HUES64 (cell line): ENCODE results near the gene TRIM47. TPM values are rescaled to one million over a fixed set of nuclear protein-coding genes. Genes with fewer than 3 reads are reported as not detected.

Experiments used
- H3K27ac ChIP-seq: 2 replicates; pipeline ENCODE4 v1.7.0; 2013; ENCODE audit warnings: low read depth, low read length, inconsistent platforms
- H3K27me3 ChIP-seq: 2 replicates; pipeline ENCODE4 v1.6.1; 2013; ENCODE audit warnings: mild to moderate bottlenecking, low read length; ENCODE audit not compliant: insufficient read depth
- H3K36me3 ChIP-seq: 2 replicates; pipeline ENCODE4 v1.6.1; 2013; ENCODE audit warnings: mild to moderate bottlenecking, low read length; ENCODE audit not compliant: insufficient read depth
- H3K4me1 ChIP-seq: 2 replicates; pipeline ENCODE4 v1.6.1; 2013; ENCODE audit warnings: mild to moderate bottlenecking, low read length, moderate library complexity; ENCODE audit not compliant: insufficient read depth
- H3K4me3 ChIP-seq: 2 replicates; pipeline ENCODE4 v1.5.1; 2013; ENCODE audit warnings: mild to moderate bottlenecking, low read length, moderate library complexity
- H3K9ac ChIP-seq: 2 replicates; pipeline ENCODE4 v1.6.1; 2013; ENCODE audit warnings: mild to moderate bottlenecking, low read depth, low read length
- H3K9me3 ChIP-seq: 2 replicates; pipeline ENCODE4 v1.6.1; 2013; ENCODE audit warnings: low read depth, low read length; ENCODE audit not compliant: insufficient read depth
- WGBS: fragments of 150-250, 120-280 bp; methylation state at CpG from one replicate; pipeline ENCODE4 v1.1.7; 2013; ENCODE audit warnings: missing lambda C conversion rate; 5-methylcytosine and 5-hydroxymethylcytosine counted together
- polyA plus RNA-seq, 2 experiments: library from polyadenylated mRNA; stranded (reverse); fragments of 50-300 nt; gene quantifications; one replicate each; pipeline ENCODE4 v1.2.3, GENCODE V29; 2013

Gene TRIM47, protein sequence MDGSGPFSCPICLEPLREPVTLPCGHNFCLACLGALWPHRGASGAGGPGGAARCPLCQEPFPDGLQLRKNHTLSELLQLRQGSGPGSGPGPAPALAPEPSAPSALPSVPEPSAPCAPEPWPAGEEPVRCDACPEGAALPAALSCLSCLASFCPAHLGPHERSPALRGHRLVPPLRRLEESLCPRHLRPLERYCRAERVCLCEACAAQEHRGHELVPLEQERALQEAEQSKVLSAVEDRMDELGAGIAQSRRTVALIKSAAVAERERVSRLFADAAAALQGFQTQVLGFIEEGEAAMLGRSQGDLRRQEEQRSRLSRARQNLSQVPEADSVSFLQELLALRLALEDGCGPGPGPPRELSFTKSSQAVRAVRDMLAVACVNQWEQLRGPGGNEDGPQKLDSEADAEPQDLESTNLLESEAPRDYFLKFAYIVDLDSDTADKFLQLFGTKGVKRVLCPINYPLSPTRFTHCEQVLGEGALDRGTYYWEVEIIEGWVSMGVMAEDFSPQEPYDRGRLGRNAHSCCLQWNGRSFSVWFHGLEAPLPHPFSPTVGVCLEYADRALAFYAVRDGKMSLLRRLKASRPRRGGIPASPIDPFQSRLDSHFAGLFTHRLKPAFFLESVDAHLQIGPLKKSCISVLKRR
- polyA plus RNA-seq (2013, experiment 1 of 2) = 2.8 TPM
- polyA plus RNA-seq (2013, experiment 2 of 2) = 4.8 TPM

DNA sequence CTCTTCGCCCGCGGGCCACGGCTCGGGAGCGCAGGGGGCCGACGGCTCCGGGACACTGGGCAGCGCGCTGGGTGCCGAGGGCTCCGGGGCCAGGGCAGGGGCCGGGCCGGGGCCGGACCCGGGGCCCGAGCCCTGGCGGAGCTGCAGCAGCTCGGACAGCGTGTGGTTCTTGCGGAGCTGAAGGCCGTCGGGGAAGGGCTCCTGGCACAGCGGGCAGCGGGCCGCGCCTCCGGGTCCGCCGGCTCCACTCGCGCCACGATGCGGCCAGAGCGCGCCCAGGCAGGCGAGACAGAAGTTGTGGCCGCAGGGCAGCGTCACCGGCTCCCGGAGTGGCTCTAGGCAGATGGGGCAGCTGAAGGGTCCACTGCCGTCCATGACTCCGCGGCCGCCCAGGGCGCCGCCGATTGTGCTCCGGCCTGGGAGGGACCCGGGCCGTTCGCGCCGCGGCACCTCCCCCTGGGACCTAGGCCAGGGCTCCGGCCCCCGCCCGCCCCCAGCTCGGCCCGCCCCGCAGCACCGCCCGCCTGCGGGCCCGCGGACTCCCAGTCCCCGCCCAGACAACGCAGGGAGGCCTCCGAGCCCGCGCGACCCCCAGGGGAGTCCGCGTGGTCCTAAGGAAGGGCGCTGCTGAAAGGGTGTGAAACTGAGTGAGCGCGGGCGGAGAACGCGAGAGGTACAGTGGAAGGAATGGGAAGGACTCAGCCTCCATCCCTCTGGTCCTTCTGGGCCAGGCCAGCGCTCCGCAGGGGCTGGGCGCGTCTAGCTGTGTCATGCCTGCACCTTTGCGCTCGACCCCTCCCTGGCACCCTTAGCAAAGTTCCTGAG is at the start of gene TRIM47:
TSS of gene TRIM47 (minus strand) at position 408 of the 825 bp plus-strand sequence. CDS start at position 375, 33 bp downstream.
- Histone ChIP-seq H3K9me3 (no peaks in the 10 kb centered on the region), H3K27me3 (peaks cover 33% of the 10 kb centered on the region), H3K4me3 (peak within 1 kb of the TSS; percentile 64), H3K4me1 (0 out of 2 replicates have a peak, but pooled peaks cover 9% of the 10 kb centered on the region), H3K36me3 (no peaks in the 10 kb centered on the region), H3K9ac (peak within 1 kb of the TSS; percentile 73), H3K27ac (no peak within 1 kb of the TSS)
- WGBS = 4% methylated on average over 87 of the region's 87 CpGs

DNA sequence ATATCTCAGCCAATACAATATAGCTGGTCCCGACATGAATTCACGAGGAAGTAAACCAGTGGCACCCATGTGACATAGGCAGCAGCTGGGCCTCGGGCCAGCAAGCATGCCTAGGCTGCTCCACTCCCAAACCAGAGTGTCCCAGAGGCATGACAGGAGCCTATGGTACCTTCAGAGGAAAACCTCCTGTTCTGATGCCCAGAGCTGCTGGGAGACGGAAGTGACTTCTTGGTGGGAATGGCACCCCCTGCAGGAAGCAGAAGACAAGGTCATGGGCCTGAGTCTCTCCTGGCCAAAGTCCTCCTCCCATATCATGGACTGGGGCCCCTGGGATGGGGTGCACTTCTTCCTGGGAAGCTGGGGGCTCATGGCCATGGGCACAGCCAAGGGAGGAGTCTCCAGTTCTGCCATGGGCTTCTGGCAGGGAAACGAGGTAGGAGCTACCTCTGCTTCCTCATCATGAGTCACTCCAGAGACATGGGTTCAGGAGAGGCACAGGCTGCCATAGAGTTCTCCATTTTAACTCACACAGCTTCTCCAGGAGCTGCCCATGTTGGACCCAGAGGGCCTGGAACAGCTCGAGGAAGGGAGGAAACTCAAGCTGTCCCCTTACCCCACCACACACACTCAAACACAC is 49.0 kb upstream of the TRIM47 start:
- Histone ChIP-seq H3K9me3 (no peaks in the 10 kb centered on the region), H3K4me1 (no peaks in the 10 kb centered on the region), H3K36me3 (peaks cover 11% of the 10 kb centered on the region; the same call in 1 of the 2 replicates), H3K27ac (no peak overlapping the region), H3K9ac (no peak overlapping the region), H3K4me3 (no peak overlapping the region), H3K27me3 (no peaks in the 10 kb centered on the region)
- 85% methylated on average over 6 of the region's 6 CpGs for WGBS

DNA sequence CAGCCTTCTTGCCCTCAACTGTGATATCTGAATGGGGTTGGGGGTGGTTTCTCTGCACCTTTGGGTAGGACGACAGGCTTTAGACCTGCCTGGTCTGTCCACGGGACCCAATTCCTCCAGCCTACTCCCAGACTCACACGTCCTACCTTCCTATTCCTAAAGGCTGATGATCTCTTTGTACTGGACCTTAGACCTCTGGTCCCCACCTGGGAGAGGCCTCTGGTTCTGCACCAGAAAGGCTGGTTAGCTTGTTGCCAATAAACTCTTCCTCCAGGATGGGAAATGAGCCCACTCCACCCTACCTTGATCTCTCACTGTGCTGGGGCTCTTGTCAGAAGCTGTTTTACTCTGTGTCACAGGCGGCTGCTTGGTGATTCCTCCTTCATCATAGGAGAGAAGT is 48.1 kb upstream of the TRIM47 start:
- Histone ChIP-seq H3K27ac (no peak overlapping the region), H3K36me3 (0 out of 2 replicates have a peak, but pooled peaks cover 11% of the 10 kb centered on the region), H3K27me3 (no peaks in the 10 kb centered on the region), H3K9ac (no peak overlapping the region), H3K9me3 (no peaks in the 10 kb centered on the region), H3K4me1 (no peaks in the 10 kb centered on the region), H3K4me3 (no peak overlapping the region)
- WGBS = 95% methylated on average over 4 of the region's 4 CpGs

DNA sequence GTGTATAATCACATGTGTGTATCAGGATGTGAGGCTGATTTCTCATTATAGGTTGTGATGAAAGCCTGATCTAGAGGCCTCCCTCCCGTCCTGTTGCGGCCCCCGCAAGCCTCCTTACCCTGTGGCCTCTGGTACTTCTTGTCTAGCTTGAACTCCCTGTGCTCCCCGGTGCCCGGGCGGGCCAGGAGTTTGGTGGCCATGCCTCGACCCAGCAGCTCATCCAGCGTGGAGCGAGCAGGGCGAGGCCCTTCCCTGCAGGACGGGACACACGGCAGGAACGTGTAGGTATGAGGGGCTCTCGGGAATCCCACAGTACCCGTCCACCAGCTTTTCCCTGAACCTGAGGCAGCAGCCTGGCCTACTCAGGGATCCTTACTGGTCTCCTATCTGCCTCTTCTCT is 47.5 kb upstream of the TRIM47 start:
- Histone ChIP-seq H3K27me3 (no peaks in the 10 kb centered on the region), H3K27ac (no peak overlapping the region), H3K4me1 (no peaks in the 10 kb centered on the region), H3K36me3 (0 out of 2 replicates have a peak, but pooled peaks cover 11% of the 10 kb centered on the region), H3K4me3 (no peak overlapping the region), H3K9ac (no peak overlapping the region), H3K9me3 (no peaks in the 10 kb centered on the region)
- WGBS = 95% methylated on average over 15 of the region's 15 CpGs

DNA sequence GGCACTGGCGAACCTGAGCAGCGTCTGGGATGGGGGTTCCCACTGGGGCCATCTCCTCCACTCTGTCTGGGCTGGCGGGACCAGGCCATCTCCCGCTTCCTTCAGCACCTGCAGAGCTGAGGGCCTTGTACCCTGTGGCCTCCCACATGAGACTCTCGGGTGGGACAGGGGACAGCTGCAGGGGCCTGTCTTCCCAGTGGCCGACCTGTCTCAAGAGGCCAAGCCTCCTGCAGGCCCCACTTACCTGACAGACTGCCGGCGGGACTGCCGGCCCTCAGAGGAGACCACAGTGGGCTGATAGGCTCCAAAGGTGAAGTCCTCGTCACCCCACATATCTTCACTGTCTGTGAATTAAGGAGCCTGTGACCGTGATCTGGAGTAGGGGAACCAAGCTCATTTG is 46.7 kb upstream of the TRIM47 start:
- no peak overlapping the region for H3K27ac ChIP-seq
- no peak overlapping the region for H3K9ac ChIP-seq
- H3K27me3 ChIP-seq = no peaks in the 10 kb centered on the region
- 96% methylated on average over 11 of the region's 11 CpGs for WGBS
- H3K36me3 ChIP-seq = 0 out of 2 replicates have a peak, but pooled peaks cover 11% of the 10 kb centered on the region
- H3K9me3 ChIP-seq = no peaks in the 10 kb centered on the region
- H3K4me1 ChIP-seq = no peaks in the 10 kb centered on the region
- no peak overlapping the region for H3K4me3 ChIP-seq

DNA sequence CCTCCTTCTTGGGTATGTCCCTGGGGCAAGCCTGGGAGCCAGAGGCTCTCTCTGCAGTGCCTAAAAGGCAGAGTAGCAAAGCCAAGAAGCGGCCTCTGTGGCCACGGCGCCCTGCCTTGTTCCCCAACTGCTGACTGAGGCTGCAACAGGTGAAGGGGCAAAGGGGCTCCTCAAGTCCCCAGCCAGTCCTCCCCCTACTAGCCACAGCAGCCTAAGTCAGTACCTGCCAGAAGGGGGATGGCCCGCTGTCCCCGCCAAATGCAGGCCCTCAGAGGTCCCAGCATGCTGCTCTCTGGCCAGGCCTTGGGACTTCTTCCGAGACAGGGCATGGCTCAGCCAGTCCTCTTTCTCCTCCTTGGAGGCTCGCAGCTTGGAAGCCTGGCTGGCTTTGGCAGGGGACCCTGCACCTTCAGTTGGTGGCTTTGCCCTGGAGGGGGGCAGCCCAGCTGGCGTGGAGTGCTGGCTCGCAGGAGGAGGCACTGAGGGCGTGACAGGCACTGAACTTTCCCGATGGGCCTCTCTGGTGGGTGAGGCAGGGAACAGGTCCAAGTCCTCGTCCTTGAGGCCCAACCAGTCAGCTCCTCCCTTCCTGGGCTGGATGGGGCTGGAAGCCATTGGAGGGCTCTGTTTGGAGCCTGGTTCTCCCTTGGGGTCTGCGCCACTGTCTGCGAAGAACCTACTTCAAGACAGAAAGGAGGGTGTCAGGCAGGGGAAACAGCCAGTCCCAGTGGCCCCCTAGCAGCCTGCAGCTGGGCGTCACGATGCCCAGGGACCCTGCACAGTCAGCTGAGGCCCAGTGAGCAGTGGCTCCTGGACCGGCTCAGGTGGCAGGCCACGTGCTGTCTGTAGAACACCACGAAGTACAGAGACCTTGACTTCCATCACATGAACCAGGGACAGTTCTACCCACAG is 44.8 kb upstream of the TRIM47 start:
- H3K27ac ChIP-seq = no peak overlapping the region

DNA sequence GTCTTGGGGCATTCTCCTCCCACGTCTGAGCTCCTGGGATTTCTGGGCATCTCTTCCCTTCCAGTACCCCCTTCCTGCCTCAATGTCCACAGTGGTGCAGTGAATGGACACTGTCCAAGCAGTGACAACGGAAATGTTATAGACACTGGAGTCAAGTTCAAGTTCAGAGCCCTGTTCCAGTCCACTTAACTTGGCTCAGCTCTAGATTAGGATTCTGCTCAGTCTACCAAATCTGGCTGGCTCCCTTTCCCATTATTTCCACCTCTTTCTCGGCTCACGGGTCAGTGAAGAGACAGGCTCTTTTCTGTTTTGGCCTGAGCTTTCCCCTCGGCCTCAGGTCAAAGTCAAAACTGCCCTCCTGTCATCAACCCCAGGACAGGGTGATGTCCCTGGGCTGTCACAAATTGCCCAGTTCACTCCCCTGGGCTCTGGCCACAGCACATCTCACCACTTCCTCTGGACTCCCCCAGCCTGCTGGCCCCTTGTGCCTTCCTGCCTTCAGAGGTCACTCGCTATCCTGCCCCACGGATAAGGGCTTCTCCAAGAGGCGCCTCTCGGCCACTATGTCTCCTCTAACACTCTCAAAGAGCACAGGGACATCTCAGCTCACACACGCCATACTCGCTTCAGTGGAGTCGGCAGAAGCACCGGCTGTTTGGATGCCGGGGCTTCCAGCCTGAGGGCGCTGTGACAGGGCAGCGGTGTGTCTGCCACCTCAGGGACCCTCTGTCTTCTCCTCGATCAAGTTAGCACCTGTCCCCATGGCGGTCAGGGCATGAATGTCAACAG is 44.0 kb upstream of the TRIM47 start:
- WGBS = 92% methylated on average over 18 of the region's 18 CpGs

More for the DNA sequence above, 44.8 kb upstream of the TRIM47 start:
- Histone ChIP-seq H3K4me1 (no peaks in the 10 kb centered on the region), H3K9ac (peak overlapping the region; percentile 9; the same call in 1 of the 2 replicates), H3K36me3 (0 out of 2 replicates have a peak, but pooled peaks cover 11% of the 10 kb centered on the region), H3K4me3 (no peak overlapping the region), H3K27me3 (no peaks in the 10 kb centered on the region), H3K9me3 (no peaks in the 10 kb centered on the region)
- 93% methylated on average over 19 of the region's 19 CpGs for WGBS

DNA sequence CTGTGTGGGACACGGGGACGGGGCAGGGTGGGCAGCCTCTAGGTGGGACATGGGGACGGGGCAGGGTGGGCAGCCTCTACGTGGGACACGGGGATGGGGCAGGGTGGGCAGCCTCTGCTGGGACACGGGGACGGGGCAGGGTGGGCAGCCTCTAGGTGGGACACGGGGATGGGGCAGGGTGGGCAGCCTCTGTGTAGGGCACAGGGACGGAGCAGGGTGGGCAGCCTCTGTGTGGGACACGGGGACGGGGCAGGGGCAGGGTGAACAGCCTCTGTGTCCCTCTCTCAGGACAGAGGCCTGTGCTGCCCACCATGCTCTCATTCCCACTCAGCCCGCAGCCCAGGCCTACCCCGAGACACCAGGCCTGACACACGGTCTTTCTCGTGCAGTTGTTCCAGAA is 43.2 kb upstream of the TRIM47 start:
- WGBS = 95% methylated on average over 15 of the region's 15 CpGs
- no peak overlapping the region for H3K4me3 ChIP-seq
- H3K4me1 ChIP-seq = no peaks in the 10 kb centered on the region
- no peak overlapping the region for H3K9ac ChIP-seq
- no peaks in the 10 kb centered on the region for H3K9me3 ChIP-seq
- H3K36me3 ChIP-seq = 0 out of 2 replicates have a peak, but pooled peaks cover 11% of the 10 kb centered on the region
- H3K27ac ChIP-seq = no peak overlapping the region
- no peaks in the 10 kb centered on the region for H3K27me3 ChIP-seq

More for the DNA sequence above, 44.0 kb upstream of the TRIM47 start:
- Histone ChIP-seq H3K36me3 (0 out of 2 replicates have a peak, but pooled peaks cover 11% of the 10 kb centered on the region), H3K4me3 (no peak overlapping the region), H3K9me3 (no peaks in the 10 kb centered on the region), H3K27me3 (no peaks in the 10 kb centered on the region), H3K4me1 (no peaks in the 10 kb centered on the region), H3K9ac (no peak overlapping the region; the same call in 1 of the 2 replicates), H3K27ac (no peak overlapping the region)

DNA sequence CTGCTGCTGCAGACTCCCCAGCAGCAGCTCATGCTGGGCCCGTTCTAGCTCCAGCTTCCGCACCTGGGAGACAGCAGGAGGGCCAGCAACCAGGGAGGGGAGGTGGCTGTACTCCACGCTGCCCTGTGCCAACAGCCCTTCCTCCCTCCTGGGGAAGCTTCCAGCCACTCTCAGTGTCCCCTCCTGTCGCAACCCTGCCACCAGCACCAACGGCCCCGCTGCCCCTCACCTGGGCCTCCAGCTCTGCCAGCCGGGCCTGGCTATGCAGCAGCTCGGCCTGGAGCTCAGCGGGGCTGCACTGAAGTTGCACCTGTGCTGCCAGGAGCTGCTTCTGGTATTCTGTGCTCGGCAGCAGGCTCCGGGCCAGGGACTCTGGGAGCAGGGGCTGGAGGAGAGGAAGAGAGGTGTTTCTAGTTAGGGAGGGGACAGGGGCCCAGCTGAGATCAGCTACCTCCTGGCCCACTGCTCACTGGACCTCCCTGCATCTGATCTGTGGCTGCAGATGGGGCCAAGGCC is 41.7 kb upstream of the TRIM47 start:
- Histone ChIP-seq H3K4me1 (no peaks in the 10 kb centered on the region), H3K9me3 (no peaks in the 10 kb centered on the region), H3K4me3 (no peak overlapping the region), H3K36me3 (0 out of 2 replicates have a peak, but pooled peaks cover 8% of the 10 kb centered on the region), H3K27ac (no peak overlapping the region), H3K27me3 (no peaks in the 10 kb centered on the region), H3K9ac (peak overlapping the region; percentile 40; the same call in 1 of the 2 replicates)
- WGBS = 91% methylated on average over 11 of the region's 11 CpGs
